ENCODE measurements around the gene CYYR1.

Gene CYYR1

DNA sequence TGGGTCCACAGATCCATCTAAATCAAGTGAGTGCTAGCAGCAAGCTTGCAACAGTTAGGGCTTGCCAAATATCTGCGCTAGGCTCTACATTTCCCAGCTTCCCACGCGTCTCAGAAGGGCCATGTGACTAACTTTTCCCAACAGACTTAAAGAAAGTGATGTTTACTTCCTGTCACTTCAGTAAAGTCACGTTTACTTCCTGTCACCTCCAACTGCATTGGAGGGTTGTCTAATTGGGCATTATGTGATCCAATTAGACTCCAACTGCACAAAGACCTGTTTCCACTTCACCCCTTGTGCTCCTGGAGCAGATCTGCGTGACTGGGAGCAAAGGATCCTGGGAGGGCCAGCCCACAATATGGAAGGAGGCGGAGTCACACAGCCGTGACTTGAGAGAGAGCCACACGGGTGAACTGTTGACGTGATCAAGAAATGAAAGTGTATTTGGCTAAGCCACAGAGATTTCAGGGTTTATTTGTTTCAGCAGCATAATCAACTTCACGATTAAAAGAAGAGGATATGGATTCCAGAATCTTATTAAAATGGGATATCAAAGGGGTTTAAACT lies 77.7 kb downstream of the CYYR1 start:
- DNase-seq (ENCODE audit: low read depth) = no peak
- TF ChIP-seq, protein P1, sequence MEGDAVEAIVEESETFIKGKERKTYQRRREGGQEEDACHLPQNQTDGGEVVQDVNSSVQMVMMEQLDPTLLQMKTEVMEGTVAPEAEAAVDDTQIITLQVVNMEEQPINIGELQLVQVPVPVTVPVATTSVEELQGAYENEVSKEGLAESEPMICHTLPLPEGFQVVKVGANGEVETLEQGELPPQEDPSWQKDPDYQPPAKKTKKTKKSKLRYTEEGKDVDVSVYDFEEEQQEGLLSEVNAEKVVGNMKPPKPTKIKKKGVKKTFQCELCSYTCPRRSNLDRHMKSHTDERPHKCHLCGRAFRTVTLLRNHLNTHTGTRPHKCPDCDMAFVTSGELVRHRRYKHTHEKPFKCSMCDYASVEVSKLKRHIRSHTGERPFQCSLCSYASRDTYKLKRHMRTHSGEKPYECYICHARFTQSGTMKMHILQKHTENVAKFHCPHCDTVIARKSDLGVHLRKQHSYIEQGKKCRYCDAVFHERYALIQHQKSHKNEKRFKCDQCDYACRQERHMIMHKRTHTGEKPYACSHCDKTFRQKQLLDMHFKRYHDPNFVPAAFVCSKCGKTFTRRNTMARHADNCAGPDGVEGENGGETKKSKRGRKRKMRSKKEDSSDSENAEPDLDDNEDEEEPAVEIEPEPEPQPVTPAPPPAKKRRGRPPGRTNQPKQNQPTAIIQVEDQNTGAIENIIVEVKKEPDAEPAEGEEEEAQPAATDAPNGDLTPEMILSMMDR (IDR thresholded peaks at IDR 0.05; ENCODE audit: control insufficient read depth, insufficient read depth, low read depth, low read length, missing control alignments) = no peak
- no peak overlapping the region for H3K4me3 ChIP-seq (ENCODE audit: control insufficient read depth, low read depth, low read length)

DNA sequence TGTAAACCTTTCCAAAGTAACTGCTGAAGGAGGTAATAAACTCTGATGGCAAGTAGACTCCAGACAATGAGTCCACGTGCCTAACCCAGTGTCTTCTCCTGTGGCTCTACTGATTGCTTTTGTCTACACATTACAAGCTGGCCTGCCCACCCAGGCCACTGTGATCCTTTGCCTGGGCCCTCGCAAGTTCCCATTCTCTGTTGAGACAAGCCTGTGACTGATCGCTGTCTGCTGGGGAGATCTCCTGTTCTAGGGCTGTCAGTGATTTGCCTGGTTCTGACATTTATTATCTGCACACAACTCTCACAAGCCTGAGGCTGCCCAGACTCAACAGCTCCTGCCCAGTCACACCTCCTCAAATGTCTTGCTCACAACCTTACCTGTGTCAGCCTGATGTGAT lies 81.4 kb downstream of the CYYR1 start:
- DNase-seq (ENCODE audit: low read depth) = no peak
- no peak overlapping the region for H3K4me3 ChIP-seq (ENCODE audit: control insufficient read depth, low read depth, low read length)
- TF ChIP-seq, protein P1 (IDR thresholded peaks at IDR 0.05; ENCODE audit: control insufficient read depth, insufficient read depth, low read depth, low read length, missing control alignments) = no peak

DNA sequence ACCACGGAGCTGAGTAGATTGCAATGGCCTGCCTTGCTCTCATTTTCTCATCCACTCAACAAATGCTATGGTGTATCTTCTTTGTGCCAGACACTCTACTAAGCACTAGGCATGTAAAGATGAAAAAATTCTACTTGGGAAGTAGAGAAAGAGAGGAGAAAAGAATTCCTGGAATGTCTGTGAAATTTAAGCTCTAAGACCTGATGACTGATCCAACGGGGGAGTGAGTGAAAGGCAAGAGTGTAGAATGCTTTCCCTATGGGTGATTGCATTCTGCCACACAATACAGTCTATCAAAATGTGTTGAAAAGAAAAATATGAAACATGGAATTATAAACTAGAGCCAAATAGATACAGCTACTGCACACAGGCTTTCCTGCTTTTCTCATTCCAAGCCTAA lies 82.3 kb downstream of the CYYR1 start:
- TF ChIP-seq, protein P1 (IDR thresholded peaks at IDR 0.05; ENCODE audit: control insufficient read depth, insufficient read depth, low read depth, low read length, missing control alignments) = no peak
- no peak for DNase-seq (ENCODE audit: low read depth)
- no peak overlapping the region for H3K4me3 ChIP-seq (ENCODE audit: control insufficient read depth, low read depth, low read length)

DNA sequence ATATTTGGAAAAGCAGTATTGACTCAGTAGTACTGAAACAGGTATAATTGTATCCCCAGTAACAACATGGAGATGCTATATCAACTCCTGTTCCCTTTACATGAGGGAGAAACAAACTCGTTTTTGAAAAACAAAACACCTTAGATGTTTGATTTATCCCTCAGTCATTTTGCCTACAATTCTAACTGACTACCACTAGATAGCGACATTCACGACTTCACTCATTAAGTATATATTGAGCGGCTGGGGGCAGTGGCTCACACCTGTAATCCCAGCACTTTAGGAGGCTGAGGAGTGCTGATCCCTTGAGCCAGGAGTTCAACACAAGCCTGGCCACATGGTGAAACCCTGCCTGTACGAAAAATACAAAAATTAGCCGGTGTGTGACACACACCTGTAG lies 83.3 kb downstream of the CYYR1 start:
- TF ChIP-seq, protein P1 (IDR thresholded peaks at IDR 0.05; ENCODE audit: control insufficient read depth, insufficient read depth, low read depth, low read length, missing control alignments) = no peak
- no peak overlapping the region for H3K4me3 ChIP-seq (ENCODE audit: control insufficient read depth, low read depth, low read length)
- DNase-seq (ENCODE audit: low read depth) = no peak

DNA sequence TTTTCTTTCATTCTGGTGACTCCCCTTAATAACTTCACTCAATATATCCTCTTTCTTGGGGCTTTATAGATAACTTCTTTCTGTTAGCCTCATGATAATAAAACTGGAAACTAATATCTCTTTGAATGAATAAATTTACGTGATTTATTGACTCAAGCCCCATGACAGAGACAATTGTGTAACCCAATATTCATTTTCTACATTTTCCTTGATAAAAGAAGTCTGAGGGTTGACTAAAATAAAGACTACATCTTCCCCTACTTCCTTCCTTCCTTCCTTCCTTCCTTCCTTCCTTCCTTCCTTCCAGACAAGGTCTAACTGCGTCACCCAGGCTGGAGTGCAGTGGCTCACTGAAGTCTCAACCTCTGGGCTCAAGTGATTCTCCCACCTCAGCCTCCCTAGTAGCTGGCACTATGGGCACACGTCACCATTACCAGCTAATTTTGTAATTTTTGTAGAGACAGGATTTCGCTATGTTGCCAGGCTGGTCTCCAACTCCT lies 85.1 kb downstream of the CYYR1 start:
- H3K4me3 ChIP-seq (ENCODE audit: control insufficient read depth, low read depth, low read length) = no peak overlapping the region
- no peak for DNase-seq (ENCODE audit: low read depth)
- TF ChIP-seq, protein P1 (IDR thresholded peaks at IDR 0.05; ENCODE audit: control insufficient read depth, insufficient read depth, low read depth, low read length, missing control alignments) = no peak

DNA sequence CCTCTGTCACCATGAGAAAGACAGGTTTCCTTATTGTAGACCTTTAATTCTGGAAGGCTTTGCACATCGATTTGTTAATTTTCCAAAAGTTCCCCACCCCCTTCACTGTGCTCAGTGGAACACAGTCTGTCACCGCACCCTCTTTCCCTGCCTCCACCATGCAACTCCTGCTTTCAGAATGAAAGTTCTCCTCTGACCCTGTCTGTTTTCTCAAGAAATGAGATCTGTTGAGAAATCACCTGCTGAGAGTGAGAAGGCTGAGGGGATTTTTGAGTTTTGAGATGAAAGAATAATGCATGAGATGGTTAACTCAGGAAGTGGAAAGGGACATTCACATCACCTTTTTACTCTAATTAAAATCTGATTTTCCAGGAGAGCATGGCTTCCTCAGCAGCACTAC lies 99.6 kb downstream of the CYYR1 start:
- TF ChIP-seq, protein P1 (IDR thresholded peaks at IDR 0.05; ENCODE audit: control insufficient read depth, insufficient read depth, low read depth, low read length, missing control alignments) = no peak
- no peak overlapping the region for H3K4me3 ChIP-seq (ENCODE audit: control insufficient read depth, low read depth, low read length)
- DNase-seq (ENCODE audit: low read depth) = no peak

DNA sequence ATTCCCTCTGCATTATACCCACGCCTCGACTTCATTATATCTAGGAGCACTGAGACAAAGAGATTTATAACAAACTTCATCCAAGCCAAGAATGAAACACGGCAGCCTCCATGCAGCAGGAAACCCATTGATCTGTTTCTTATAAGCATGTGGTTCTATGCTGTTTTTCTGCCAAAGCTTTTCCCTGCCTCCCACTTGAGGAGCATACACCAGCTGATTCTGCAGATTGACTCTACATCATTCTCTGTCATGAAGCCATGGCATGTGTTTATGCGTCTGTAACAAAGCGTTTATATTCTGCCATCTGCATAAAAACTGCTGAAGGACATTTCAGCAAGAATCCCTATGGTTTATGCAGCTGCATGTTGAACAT lies 102.0 kb downstream of the CYYR1 start:
- DNase-seq (ENCODE audit: low read depth) = no peak
- TF ChIP-seq, protein P1 (IDR thresholded peaks at IDR 0.05; ENCODE audit: control insufficient read depth, insufficient read depth, low read depth, low read length, missing control alignments) = no peak
- H3K4me3 ChIP-seq (ENCODE audit: control insufficient read depth, low read depth, low read length) = no peak overlapping the region
